HCT116 (cell line): ENCODE data around the gene CTLA4. TPM values are rescaled to one million over a fixed set of nuclear protein-coding genes. Genes with fewer than 3 reads are reported as not detected.

Source experiments
- ATAC-seq: fragments of 200-7000 bp; cut with Tn5 transposase; 2 replicates; pipeline ENCODE4 v1.9.1; 2020; ENCODE audit warnings: mild to moderate bottlenecking, moderate library complexity
- BruUV-seq: library from RNA; stranded (reverse); fragments of 400-500 nt; replicated peaks from 2 replicates; lab custom pipeline; 2021; lab: Mats Ljungman, UMichigan
- CTCF ChIA-PET: fragments of 300-600 bp; sonication (Branson Sonifier 250); formaldehyde crosslinking; loops from one replicate; lab custom pipeline; 2021; ENCODE audit warnings: antibody characterized with exemption; lab: Charles Lee
- POLR2A ChIA-PET: fragments of 300-600, 350-600 bp; sonication (Branson Sonifier 250); formaldehyde crosslinking; loops from one replicate; lab custom pipeline; 2021; ENCODE audit warnings: antibody characterized with exemption; lab: Charles Lee
- RAD21 ChIA-PET, 2 experiments: fragments of 300-600 bp; sonication (Branson Sonifier 250); formaldehyde crosslinking; loops; one replicate each; lab custom pipeline; 2023; ENCODE audit warnings: low total read pairs in 2 of 2; ENCODE audit not compliant: uncharacterized antibody in 2 of 2, unreplicated experiment in 2 of 2, low non-redundant PET in 1 of 2; lab: Charles Lee
- DNase-seq: peaks from one replicate; pipeline ENCODE4 v3.0.0-alpha.2; 2010; ENCODE audit warnings: low read depth, low spot score
- H2AFZ ChIP-seq: fragments of 200-600 bp; shearing (Covaris generic), sonication (generic); 2 replicates; pipeline ENCODE4 v1.6.1; 2017; ENCODE audit warnings: low read depth, mixed run types, mixed read lengths, antibody characterized with exemption, low read length; ENCODE audit not compliant: poor library complexity, severe bottlenecking
- H3K27ac ChIP-seq: 2 replicates; pipeline ENCODE4 v1.5.1; 2012; ENCODE audit warnings: low read depth, low read length
- H3K27me3 ChIP-seq: fragments of 200-600 bp; sonication (generic); 2 replicates; pipeline ENCODE4 v1.6.1; 2016; ENCODE audit warnings: mixed run types, low read length, mixed read lengths; ENCODE audit not compliant: insufficient read depth
- H3K36me3 ChIP-seq, 2 experiments: fragments of 200-500 bp in 1 of 2; fragments of 200-600 bp in 1 of 2; sonication (Bioruptor generic) in 1 of 2; sonication (generic) in 1 of 2; 2 replicates each; pipeline versions ENCODE4 v1.5.1 to v1.6.1; 2014 to 2016; ENCODE audit warnings: low read length in 2 of 2, inconsistent platforms in 1 of 2, mixed read lengths in 1 of 2, mixed run types in 1 of 2; ENCODE audit not compliant: insufficient read depth in 2 of 2, control insufficient read depth in 1 of 2
- H3K4me1 ChIP-seq, 2 experiments: fragments of 200-600 bp in 1 of 2; sonication (generic) in 1 of 2; 2 replicates each; pipeline versions ENCODE4 v1.5.1 to v1.6.1; 2012 to 2017; ENCODE audit warnings: low read length in 2 of 2, inconsistent platforms in 1 of 2, mild to moderate bottlenecking in 1 of 2, mixed read lengths in 1 of 2, mixed run types in 1 of 2, moderate library complexity in 1 of 2; ENCODE audit not compliant: insufficient read depth in 2 of 2, control insufficient read depth in 1 of 2
- H3K4me2 ChIP-seq: fragments of 200-600 bp; sonication (generic); 2 replicates; pipeline ENCODE4 v1.6.1; 2017; ENCODE audit warnings: mixed run types, low read length, mixed read lengths
- H3K4me3 ChIP-seq, 2 experiments: fragments of 200-600 bp in 1 of 2; sonication (generic) in 1 of 2; replicated peaks in 1 of 2; 2 replicates each; pipeline ENCODE4 v1.5.1; 2011 to 2016; ENCODE audit warnings: low read length in 2 of 2, control low read depth in 1 of 2, low read depth in 1 of 2, mild to moderate bottlenecking in 1 of 2, mixed read lengths in 1 of 2, mixed run types in 1 of 2
- H3K79me2 ChIP-seq: fragments of 200-600 bp; sonication (generic); 2 replicates; pipeline ENCODE4 v1.6.1; 2017; ENCODE audit warnings: mild to moderate bottlenecking, mixed run types, low read length, moderate library complexity, mixed read lengths; ENCODE audit not compliant: insufficient read depth
- H3K9ac ChIP-seq: fragments of 200-600 bp; sonication (generic); 2 replicates; pipeline ENCODE4 v1.6.1; 2016; ENCODE audit warnings: low read length, mixed read lengths
- H3K9me2 ChIP-seq: fragments of 200-600 bp; sonication (generic), shearing (Covaris generic); 2 replicates; pipeline ENCODE4 v1.6.1; 2017; ENCODE audit warnings: mixed run types, mild to moderate bottlenecking, moderate library complexity; ENCODE audit not compliant: insufficient read depth
- H3K9me3 ChIP-seq, 2 experiments: fragments of 200-500 bp in 1 of 2; fragments of 200-600 bp in 1 of 2; sonication (Bioruptor generic) in 1 of 2; sonication (generic) in 1 of 2; 2 replicates each; pipeline ENCODE4 v1.6.1; 2014 to 2017; ENCODE audit warnings: low read length in 2 of 2, mixed read lengths in 2 of 2, inconsistent platforms in 1 of 2, low read depth in 1 of 2, mild to moderate bottlenecking in 1 of 2, mixed run types in 1 of 2, moderate library complexity in 1 of 2; ENCODE audit not compliant: control insufficient read depth in 1 of 2, insufficient read depth in 1 of 2
- H4K20me1 ChIP-seq: fragments of 200-600 bp; sonication (generic), shearing (Covaris generic); 2 replicates; pipeline ENCODE4 v1.6.1; 2017; ENCODE audit warnings: mixed run types, mild to moderate bottlenecking, moderate library complexity; ENCODE audit not compliant: insufficient read depth
- CEBPB ChIP-seq: IDR thresholded peaks from 2 replicates; pipeline ENCODE4 v1.6.1; 2012; ENCODE audit warnings: low read depth
- ELF1 ChIP-seq: IDR thresholded peaks from 2 replicates; pipeline ENCODE4 v1.6.1; 2012; ENCODE audit warnings: low read depth, borderline replicate concordance
- EZH2 ChIP-seq: fragments of 200-600 bp; sonication (generic); IDR thresholded peaks from 2 replicates; pipeline ENCODE4 v1.6.1; 2017; ENCODE audit warnings: antibody characterized with exemption, mixed run types
- FOSL1 ChIP-seq: IDR thresholded peaks from 2 replicates; pipeline ENCODE4 v1.6.1; 2012; ENCODE audit warnings: low read depth
- JUND ChIP-seq: IDR thresholded peaks from 2 replicates; pipeline ENCODE4 v1.6.1; 2012
- POLR2AphosphoS5 ChIP-seq: IDR thresholded peaks from 2 replicates; pipeline ENCODE4 v1.6.1; 2011; ENCODE audit warnings: mild to moderate bottlenecking, low read depth, low read length, moderate library complexity
- REST ChIP-seq: IDR thresholded peaks from 2 replicates; pipeline ENCODE4 v1.6.1; 2012; ENCODE audit warnings: low read depth
- SP1 ChIP-seq: IDR thresholded peaks from 2 replicates; pipeline ENCODE4 v1.6.1; 2012; ENCODE audit warnings: low read depth
- ZNF274 ChIP-seq: fragments of 200-500 bp; sonication (Bioruptor generic); IDR thresholded peaks from 2 replicates; pipeline ENCODE4 v1.6.1; 2014; ENCODE audit warnings: mild to moderate bottlenecking, low read depth, low read length, inconsistent platforms
- intact Hi-C: fragments of 100-400 bp; cut with micrococcal nuclease; formaldehyde crosslinking; loops from 2 replicates; pipeline ENCODE4 v1.10.0; 2022
- total RNA-seq: library from RNA; stranded (reverse); gene quantifications from one replicate; pipeline ENCODE4 v1.2.1, GENCODE V29; 2021; ENCODE audit not compliant: unreplicated experiment
- TF ChIP-seq, protein P1 (sequence below): IDR thresholded peaks from 2 replicates; pipeline ENCODE4 v1.6.1; 2011; ENCODE audit warnings: mild to moderate bottlenecking, low read length, moderate library complexity; ENCODE audit not compliant: insufficient replicate concordance; ENCODE audit errors: extremely low read depth
- TF ChIP-seq, protein P2 (sequence below), 3 experiments: fragments of 200-600 bp in 1 of 3; sonication (generic) in 1 of 3; IDR thresholded peaks in 2 of 3; conservative IDR thresholded peaks in 1 of 3; 2 replicates each; pipeline ENCODE4 v1.5.1; 2012 to 2017; ENCODE audit warnings: low read depth in 2 of 3, low read length in 2 of 3, antibody characterized with exemption in 1 of 3, borderline replicate concordance in 1 of 3, control low read depth in 1 of 3, mild to moderate bottlenecking in 1 of 3, mixed read lengths in 1 of 3, mixed run types in 1 of 3, moderate library complexity in 1 of 3; ENCODE audit not compliant: insufficient read depth in 1 of 3

Gene CTLA4
- total RNA-seq, 1 experiment from 2014 or later, result 0.37 TPM

GRCh38 chr2:203897544-203897943 is 30.0 kb downstream of the CTLA4 start:
- Histone ChIP-seq H3K9me2 (no peaks in the 10 kb centered on the region), H3K27ac (no peak overlapping the region), H3K79me2 (no peaks in the 10 kb centered on the region), H3K36me3 (no peaks in the 10 kb centered on the region), H3K9me3 (peaks cover 5 to 7% of the 10 kb centered on the region in 2 experiments; a peak in 2 of 4 replicates), H3K27me3 (no peaks in the 10 kb centered on the region), H3K4me2 (no peak overlapping the region), H4K20me1 (no peaks in the 10 kb centered on the region), H2AFZ (no peak overlapping the region), H3K9ac (no peak overlapping the region), H3K4me3 (no peak overlapping the region), H3K4me1 (no peaks in the 10 kb centered on the region)
- ChIA-PET RAD21 (no interaction called here), CTCF (no interaction called here), POLR2A (no interaction called here)
- ATAC-seq (no peak), DNase-seq (no peak)
- no TSS peak for BruUV-seq
- intact Hi-C loops, result no loop called here
- TF ChIP-seq, protein P1, sequence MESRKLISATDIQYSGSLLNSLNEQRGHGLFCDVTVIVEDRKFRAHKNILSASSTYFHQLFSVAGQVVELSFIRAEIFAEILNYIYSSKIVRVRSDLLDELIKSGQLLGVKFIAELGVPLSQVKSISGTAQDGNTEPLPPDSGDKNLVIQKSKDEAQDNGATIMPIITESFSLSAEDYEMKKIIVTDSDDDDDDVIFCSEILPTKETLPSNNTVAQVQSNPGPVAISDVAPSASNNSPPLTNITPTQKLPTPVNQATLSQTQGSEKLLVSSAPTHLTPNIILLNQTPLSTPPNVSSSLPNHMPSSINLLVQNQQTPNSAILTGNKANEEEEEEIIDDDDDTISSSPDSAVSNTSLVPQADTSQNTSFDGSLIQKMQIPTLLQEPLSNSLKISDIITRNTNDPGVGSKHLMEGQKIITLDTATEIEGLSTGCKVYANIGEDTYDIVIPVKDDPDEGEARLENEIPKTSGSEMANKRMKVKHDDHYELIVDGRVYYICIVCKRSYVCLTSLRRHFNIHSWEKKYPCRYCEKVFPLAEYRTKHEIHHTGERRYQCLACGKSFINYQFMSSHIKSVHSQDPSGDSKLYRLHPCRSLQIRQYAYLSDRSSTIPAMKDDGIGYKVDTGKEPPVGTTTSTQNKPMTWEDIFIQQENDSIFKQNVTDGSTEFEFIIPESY, result no peak
- no peak for TF ChIP-seq FOSL1
- TF ChIP-seq CEBPB, result no peak
- TF ChIP-seq JUND, result no peak
- TF ChIP-seq, protein P2, sequence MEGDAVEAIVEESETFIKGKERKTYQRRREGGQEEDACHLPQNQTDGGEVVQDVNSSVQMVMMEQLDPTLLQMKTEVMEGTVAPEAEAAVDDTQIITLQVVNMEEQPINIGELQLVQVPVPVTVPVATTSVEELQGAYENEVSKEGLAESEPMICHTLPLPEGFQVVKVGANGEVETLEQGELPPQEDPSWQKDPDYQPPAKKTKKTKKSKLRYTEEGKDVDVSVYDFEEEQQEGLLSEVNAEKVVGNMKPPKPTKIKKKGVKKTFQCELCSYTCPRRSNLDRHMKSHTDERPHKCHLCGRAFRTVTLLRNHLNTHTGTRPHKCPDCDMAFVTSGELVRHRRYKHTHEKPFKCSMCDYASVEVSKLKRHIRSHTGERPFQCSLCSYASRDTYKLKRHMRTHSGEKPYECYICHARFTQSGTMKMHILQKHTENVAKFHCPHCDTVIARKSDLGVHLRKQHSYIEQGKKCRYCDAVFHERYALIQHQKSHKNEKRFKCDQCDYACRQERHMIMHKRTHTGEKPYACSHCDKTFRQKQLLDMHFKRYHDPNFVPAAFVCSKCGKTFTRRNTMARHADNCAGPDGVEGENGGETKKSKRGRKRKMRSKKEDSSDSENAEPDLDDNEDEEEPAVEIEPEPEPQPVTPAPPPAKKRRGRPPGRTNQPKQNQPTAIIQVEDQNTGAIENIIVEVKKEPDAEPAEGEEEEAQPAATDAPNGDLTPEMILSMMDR (IDR thresholded peaks at IDR 0.05 in 2 of 3, conservative IDR thresholded peaks at IDR 0.05 in 1 of 3; ENCODE audit: borderline replicate concordance in 1 of 3, insufficient read depth in 1 of 3, low read depth in 2 of 3, low read length in 2 of 3), result no peak
- no peak for TF ChIP-seq ZNF274
- TF ChIP-seq ELF1, result no peak
- TF ChIP-seq REST, result no peak
- TF ChIP-seq SP1, result no peak
- TF ChIP-seq EZH2, result no peak
- TF ChIP-seq POLR2AphosphoS5, result no peak
